GM21576 (cell line): ENCODE results near the gene GH1.
"Not testable (repeated sequence)": the region's sequence is repeated elsewhere in the genome, so short reads cannot be mapped to it uniquely, and the experiment has no call there.

ENCODE experiments used
- ATAC-seq: cut with Tn5 transposase; IDR thresholded peaks from one replicate; pipeline ENCODE4 v1.9.1; 2021; ENCODE audit warnings: mild to moderate bottlenecking, moderate library complexity; ENCODE audit not compliant: unreplicated experiment

The GH1 gene

DNA sequence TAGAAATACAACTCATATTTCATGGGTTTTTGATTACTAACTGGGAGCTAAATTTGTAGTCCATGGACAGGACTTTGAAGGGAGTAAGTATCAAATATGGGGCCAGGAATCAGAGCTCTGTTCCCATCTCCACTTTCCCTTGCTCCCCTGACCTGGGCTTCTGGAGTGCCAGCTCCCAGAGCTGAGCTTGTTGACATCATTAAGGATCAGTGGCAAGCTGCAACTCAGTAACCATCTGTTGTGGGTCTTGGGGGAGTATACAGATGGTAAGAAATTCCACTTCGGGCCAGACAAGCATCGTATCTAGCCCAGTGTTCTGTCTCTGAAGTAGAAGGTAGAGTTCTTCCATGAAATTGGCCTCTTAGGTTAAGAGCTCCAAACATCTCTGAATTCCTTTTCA is 16.7 kb downstream of the GH1 start:
- ATAC-seq: not testable (repeated sequence)

DNA sequence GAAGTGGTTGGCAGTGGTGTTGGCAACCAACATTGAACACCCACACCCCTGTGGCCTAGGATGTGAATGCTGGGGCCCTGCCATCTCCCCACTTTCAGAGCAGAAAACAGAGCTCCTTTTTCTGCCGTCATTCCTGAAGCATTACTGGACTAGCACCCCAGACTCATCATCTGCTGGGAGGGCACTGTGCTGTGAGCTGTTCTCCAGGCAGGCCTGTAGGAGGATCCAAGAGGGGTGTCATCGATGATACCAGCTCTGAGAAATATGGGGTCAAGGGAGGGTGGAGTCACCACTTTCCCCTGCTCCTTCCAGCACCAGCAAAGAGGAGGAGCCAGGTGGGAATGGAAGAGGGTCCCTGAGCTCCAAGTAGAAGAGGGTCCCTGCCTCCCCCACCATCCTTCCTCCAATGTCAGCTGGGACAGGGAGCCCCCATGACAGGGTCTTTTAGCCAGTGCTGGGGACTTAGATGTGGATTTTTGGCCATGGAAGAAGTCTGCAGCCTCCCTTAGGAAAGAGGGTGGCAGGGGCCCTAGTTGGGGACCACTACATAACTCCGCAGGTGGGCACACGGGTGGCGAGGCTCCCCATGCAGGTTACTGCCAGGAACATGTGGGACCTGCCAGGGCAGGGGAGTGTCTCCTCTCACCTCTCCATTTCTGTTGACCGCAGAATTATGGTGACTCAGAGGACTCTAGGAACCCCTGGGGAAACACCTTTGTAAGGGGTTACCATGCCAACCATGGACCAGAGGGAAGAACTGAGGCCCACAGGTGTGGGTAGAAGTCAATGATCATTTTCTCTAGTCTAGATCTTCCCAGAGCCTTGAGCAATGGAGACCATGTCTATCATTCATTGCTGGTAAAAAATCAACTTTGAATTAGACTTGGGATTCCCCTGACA is 19.5 kb downstream of the GH1 start:
- not testable (repeated sequence) for ATAC-seq

DNA sequence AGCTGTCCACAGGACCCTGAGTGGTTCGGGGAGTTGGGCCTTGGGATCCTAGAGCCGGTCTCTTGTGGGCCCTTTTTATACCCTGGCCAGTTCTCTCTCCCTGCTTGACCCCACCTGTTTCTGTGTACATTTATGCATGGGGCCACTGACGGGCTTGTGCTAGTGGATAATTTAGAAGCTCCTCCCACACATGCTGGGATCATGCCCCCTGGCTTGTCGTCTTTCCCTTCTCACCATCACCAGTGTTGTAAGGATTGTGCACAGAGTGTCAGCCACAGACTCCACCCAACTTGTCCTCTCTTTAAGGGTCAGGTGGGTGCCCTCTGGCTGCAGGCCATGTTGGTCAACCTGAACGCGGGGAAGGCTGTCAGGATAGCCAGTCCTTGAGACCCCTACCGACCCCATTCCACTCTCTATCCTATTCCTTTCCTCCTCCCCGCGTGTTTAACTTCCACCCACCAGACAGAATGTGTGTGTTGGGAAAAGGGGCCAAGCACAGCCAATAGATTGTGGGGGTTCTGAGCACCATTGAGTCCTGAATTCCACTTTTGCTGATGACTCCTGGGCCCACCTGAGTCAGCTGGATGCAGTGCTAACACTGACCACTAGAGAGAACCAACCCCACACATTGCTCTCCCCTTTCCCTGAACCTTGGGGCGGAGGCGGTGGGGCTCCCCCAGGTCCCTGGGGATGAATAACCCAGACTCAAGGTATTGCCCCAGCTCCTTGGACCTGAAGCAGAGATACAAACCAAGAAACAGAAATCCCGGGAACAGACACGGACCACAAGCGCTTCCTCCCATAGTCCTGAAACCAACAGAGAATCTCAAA is 21.9 kb downstream of the GH1 start, which contains the start of gene CSH1:
Gene CSH1 (minus strand): TSS at position 51 of the 831 bp plus-strand sequence. CDS start 63 bp downstream, outside the sequence.
- ATAC-seq: not testable (repeated sequence)

DNA sequence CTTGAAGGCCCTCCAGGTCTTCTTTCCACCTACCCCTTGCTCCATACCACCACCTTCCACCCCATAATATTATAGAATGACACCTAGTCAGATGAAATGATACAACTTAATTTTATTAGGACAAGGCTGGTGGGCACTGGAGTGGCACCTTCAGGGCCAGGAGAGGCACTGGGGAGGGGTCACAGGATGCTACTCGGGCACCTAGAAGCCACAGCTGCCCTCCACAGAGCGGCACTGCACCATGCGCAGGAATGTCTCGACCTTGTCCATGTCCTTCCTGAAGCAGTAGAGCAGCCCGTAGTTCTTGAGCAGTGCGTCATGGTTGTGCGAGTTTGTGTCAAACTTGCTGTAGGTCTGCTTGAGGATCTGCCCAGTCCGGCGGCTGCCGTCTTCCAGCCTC is 23.8 kb downstream of the GH1 start:
- not testable (repeated sequence) for ATAC-seq

DNA sequence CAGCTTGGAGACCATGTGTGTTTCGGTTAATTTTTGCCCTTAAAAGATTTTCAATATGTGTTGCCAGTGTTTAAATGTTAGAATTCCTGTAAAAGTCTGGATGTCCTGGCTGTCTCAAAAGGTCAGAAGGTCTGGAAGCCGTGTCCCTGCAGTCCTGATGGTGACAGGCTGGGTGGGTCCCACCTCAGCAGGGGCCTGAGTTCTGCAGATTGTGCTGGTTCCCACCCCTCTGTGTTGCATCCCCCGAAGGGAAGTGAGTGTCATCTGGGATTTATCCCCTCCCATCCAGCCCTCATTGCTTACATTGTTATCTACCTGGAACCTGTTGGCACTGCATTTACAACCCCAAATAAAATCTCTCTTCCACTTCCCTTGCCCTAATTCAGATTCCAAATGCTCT is 24.6 kb downstream of the GH1 start:
- ATAC-seq: not testable (repeated sequence)

DNA sequence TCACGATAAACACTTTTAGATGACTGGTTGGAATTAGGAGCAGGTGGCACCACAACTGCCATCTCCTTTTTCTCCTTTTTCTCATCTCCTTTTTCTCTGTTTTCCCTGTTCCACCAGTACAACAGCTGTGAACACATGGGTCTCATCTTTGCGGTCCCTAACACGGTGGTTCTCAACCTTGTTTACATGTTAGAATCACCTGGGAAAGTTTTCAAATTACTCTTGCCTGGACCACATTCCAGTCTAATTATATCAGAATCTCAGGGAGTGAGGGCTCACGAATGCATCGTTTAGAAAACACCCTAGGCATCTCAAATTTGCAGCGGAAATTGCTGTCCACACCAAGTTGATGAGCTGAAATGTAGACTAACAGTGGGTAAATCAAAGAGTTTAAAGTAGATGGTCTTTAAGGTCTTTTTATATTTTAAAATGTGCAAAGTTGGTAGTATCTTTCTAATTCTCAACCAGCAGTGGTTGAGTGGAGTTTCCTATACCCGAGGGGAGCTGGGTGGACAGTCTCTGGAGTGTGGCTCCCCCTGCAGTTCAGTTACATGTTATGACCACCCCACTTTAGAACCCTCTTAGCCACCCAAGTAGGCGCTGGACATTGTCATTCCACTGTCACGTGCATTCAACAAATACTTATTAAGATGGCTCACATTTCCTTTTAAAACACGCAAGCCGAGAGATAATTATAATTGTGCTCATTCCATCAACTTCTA is 26.2 kb downstream of the GH1 start:
- not testable (repeated sequence) for ATAC-seq

DNA sequence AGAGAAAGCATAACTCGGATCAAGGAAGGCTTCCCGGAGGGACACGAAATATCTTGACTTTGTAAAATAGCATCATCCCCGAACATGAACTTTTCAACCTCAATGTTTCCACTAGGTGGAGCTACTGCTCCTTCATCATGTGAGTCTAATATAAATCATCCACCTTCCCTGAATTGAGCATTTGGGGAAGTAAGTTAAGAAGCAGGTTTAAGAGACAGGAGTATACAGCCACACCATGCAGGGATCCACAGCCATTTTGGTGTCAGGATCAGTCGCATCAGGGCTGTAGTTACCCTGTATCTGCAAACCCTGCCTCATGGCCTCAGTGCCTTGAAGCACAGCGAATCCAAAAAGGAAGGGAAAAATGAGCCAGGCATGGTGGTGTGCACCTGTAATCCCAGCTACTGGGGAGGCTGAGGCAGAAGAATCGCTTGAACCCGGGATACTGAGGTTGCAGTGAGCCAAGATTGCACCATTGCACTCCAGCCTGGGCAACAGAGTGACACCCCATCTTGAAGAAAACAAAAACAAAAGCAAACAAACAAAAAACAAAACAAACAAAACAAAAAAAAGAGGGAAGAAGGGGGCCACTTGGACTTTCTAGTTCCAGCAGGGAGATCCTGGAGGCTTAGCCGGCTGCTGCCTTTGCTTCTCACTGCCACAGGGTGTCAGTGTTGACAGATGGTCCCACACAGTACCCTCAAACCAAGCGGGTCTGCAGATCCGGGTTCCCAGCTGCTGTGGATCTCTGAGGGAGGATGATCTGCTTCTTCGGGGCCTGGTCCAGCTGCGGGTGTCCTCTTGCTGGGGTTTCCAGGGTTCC is 29.4 kb downstream of the GH1 start:
- not testable (repeated sequence) for ATAC-seq

DNA sequence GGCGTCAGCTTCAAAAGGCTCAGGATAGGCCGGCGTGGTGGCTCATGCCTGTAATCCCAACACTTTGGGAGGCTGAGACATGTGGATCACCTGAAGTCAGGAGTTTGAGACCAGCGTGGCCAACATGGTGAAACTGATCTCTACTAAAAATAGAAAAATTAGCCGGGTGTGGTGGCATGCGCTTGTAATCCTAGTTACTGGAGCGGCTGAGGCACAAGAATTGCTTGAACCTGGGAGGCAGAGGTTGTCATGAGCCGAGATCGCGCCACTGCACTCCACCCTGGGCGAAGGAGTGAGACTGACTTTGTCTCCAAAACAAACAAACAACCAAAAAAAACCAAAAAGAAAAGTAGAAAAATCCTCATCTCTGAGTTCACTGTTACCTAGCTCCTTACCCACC is 33.5 kb downstream of the GH1 start:
- ATAC-seq: not testable (repeated sequence)

DNA sequence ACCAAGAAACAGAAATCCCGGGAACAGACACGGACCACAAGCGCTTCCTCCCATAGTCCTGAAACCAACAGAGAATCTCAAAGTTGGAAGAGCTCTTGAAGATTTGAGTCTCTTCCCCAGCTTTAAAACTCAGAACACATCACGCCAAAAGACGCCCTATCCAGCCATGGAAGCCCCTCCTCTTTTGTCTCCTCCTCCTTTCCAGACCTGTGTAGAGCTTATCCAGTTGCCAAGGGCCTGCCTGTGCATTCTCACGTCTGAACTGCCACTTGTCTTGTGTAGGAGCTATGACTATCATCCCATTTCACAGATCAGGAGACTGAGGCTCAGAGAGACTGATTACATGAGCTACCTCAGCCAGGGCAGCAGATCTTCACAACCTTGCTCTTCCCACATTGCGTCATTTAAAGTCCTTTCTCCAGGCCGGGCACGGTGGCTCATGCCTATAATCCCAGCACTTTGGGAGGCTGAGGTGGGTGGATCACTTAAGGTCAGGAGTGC is 36.0 kb downstream of the GH1 start:
- not testable (repeated sequence) for ATAC-seq

DNA sequence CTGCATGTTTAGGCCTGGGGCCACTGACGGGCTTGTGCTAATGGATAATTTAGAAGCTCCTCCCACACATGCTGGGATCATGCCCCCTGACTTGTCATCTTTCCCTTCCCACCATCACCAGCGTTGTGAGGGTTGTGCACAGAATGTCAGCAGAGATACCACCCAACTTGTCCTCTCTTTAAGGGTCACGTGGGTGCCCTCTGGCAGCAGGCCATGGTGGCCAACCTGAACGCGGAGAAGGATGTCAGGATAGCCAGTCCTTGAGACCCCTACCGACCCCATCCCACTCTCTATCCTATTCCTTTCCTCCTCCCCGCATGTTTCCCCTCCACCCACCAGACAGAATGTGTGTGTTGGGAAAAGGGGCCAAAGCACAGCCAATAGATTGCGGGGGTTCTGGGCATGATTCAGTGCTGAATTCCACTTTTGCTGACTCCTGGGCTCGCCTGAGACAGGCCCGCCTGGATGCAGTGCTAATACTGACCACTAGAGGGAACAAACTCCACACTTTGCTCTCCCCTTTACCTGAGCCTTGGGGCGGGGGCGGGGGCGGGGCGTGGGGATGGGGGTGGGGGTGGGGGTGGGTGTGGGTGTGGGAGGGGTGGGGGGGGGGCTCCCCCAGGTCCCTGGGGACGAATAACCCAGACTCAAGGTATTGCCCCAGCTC is 36.6 kb downstream of the GH1 start, which contains the start of gene GH2:
Gene GH2 (minus strand): TSS at position 10 of the 667 bp plus-strand sequence. CDS start 143 bp downstream, outside the sequence.
- ATAC-seq: no peak

DNA sequence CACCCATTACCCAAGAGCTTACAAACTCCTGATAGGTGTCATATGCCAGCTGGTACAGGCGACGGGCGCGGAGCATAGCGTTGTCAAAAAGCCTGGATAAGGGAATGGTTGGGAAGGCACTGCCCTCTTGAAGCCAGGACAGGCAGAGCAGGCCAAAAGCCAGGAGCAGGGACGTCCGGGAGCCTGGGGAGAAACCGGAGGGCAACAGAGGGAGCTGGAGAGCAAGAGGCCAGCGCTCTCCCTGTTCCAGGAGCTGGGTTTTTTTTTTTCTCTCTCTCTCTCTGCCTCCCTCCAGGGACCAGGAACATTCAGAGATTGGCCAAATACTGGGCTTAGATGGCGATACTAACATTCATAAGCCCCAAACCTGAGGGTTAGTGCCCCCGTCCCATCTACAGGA is 37.3 kb downstream of the GH1 start:
- ATAC-seq: not testable (repeated sequence)

DNA sequence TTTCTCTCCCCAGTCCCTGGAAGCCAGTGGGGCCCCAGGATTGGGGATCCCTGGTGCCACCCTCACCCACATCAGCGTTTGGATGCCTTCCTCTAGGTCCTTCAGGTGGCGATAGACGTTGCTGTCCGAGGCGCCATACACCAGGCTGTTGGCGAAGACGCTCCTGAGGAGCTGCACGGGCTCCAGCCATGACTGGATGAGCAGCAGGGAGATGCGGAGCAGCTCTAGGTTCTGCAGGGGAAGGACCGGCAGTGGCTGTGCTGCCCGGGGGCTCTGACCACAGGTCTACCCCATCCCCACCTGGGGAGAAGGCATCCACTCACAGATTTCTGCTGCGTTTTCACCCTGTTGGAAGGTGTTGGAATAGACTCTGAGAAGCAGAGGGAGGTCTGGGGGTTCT is 37.9 kb downstream of the GH1 start:
- ATAC-seq: no peak

DNA sequence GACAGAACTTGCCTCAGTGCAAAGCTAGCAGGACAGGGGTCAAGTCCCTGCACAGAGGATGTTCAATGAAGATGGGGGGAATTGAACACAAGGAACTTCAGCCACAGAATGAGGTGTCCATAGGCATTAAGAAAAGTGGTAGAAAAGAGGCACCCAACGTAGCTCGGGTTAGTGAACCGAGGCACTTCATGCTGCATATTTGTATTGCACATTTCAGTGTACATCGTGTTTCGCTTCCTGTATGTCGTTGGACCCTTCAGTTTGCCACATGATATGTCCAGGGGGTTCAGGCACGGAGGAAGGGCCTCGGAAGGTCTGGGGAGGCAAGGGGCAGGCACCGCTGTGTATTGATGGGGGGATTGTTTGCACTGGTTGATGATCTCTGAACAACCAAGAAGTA is 40.2 kb downstream of the GH1 start:
- ATAC-seq: not testable (repeated sequence)

DNA sequence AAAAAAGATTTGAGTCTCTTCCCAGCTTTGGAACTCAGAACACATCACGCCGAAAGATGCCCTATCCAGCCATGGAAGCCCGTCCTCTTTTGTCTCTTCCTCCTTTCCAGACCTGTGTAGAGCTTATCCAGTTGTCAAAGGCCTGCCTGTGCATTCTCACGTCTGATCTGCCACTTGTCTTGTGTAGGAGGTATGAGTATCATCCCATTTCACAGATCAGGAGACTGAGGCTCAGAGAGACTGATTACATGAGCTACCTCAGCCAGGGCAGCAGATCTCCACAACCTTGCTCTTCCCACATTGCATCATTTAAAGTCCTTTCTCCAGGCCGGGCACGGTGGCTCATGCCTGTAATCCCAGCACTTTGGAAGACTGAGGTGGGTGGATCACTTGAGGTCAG is 43.9 kb downstream of the GH1 start:
- not testable (repeated sequence) for ATAC-seq

DNA sequence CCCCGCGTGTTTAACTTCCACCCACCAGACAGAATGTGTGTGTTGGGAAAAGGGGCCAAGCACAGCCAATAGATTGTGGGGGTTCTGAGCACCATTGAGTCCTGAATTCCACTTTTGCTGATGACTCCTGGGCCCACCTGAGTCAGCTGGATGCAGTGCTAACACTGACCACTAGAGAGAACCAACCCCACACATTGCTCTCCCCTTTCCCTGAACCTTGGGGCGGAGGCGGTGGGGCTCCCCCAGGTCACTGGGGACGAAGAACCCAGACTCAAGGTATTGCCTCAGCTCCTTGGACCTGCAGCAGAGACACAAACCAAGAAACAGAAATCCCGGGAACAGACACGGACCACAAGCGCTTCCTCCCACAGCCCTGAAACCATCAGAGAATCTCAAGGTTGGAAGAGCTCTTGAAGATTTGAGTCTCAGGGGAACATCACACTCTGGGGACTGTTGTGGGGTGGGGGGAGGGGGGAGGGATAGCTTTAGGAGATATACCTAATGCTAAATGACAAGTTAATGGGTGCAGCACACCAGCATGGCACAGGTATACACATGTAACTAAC is 44.5 kb downstream of the GH1 start:
- not testable (repeated sequence) for ATAC-seq

DNA sequence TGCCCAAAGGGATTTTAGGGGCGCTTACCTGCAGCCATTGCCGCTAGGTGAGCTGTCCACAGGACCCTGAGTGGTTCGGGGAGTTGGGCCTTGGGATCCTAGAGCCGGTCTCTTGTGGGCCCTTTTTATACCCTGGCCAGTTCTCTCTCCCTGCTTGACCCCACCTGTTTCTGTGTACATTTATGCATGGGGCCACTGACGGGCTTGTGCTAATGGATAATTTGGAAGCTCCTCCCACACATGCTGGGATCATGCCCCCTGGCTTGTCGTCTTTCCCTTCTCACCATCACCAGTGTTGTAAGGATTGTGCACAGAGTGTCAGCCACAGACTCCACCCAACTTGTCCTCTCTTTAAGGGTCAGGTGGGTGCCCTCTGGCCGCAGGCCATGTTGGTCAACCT is 45.1 kb downstream of the GH1 start, which contains the start of gene CSH2:
Gene CSH2 (minus strand): TSS at position 101 of the 400 bp plus-strand sequence. CDS start 63 bp downstream, at position 38.
- not testable (repeated sequence) for ATAC-seq

DNA sequence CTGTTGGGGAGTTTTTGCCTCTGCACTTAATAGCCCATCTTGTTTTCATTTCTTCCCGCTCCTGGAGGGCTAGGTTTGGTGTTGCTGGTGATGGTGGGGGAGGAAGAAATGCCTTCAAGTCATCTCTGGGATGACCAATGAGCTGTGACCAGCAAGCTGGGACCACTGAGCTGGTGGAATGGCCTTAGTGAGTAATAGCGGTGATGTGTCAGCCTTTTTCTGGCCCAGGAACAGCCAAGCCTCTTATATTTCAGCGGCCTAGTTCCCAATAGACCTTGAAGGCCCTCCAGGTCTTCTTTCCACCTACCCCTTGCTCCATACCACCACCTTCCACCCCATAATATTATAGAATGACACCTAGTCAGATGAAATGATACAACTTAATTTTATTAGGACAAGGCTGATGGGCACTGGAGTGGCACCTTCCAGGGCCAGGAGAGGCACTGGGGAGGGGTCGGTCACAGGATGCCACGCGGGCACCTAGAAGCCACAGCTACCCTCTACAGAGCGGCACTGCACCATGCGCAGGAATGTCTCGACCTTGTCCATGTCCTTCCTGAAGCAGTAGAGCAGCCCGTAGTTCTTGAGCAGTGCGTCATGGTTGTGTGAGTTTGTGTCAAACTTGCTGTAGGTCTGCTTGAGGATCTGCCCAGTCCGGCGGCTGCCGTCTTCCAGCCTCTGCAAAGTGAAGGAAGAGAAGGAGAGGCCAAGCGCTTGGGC is 46.8 kb downstream of the GH1 start:
- not testable (repeated sequence) for ATAC-seq

DNA sequence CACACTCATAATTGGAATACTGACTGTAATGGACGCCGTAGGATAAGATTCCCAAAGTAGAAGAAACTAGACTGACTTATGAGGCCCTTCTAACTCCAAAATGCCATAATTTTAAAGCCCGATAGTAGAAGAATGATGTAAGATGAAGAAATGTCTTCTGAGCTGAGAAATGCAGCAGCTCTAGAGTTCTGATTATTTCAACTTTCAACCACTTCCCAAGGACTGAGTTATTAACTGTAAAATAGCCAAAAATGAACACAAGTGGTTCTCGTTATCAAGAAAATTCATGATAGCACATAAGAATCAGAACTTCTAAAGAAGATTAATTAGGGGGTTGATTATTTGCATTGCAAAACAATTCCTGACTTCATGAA is 48.4 kb downstream of the GH1 start:
- ATAC-seq: not testable (repeated sequence)
